NCI-H1436 (cell line): Measurements from ENCODE around the gene SAMD8.
"Not testable (repeated sequence)": the region's sequence is repeated elsewhere in the genome, so short reads cannot be mapped to it uniquely, and the experiment has no call there.

ENCODE experiments used
- DNase-seq: peaks from one replicate; lab custom pipeline; 2025; lab: John Stamatoyannopoulos, UW

SAMD8 gene

DNA sequence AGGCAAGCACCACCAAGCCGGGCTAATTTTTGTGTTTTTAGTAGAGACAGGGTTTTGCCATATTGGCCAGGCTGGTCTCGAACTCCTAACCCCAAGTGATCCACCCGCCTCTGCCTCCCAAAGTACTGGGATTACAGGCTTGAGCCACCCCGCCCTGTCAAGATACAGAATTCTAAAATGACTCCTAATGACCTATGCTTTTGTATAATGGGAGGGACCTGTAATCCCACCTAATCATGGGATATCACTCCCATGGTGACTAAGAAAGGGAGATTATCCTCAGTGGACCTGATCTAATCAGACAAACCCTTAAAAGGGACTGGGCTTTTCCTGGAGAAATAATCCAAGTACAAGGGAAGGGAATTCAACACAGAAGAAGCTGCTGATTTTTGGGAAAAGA is 28.8 kb downstream of the SAMD8 start:
- DNase-seq = no peak

DNA sequence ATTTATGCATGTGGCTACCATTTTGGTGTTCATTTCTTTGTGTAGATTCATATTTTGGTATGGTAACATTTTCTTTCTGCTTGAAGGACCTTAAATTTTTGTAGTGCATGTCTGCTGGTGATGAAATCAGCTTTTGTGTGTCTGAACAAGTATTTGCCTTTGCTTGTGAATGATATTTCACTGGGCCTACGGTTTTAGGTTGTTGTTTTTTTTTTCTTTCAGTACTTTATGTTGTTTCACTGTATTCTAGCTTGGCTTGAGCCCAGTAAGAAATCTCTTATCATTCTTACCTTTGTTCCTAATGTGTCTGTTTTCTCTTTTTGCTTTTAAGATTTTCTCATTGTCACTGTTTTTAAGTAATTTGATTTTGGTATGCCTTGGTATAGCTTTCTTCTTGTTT is 31.9 kb downstream of the SAMD8 start:
- DNase-seq = no peak

DNA sequence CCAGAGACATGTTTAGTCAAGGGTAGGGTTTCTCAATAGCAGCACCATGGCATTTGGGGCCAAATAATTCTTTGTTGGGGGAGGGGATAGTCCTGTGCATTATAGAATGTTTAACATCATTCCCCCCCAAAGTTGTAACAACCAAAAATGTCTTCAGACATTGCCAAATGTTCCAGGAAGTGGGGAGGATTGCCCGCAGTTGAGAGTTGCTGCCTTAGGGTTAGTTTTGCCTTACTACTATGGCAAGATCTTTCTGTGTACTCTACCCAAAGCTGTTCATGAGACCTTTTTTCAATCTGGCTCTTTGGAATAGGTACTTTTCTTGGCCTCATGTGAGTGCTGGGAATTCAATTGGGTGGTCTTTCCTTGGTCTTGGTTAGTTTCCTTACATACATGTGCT is 34.1 kb downstream of the SAMD8 start:
- DNase-seq = no peak

DNA sequence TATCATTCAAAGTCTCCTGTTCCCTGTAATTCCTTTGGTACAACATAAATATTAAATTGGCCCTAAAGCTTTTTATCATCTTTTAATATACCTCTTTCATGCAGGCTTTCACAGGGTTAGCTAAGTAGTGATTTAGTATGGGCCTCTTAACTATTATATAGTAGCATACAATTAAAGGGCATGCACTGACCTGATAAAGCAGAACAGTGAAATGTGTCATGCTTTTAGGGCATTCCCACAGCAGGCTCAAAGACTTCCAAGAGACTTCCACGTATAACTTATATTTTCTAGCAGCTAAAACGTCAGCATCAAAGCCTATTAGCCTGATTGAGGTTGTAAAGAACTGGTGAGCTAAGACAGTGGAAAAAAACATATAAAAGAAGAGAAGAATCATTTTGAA is 35.3 kb downstream of the SAMD8 start:
- no peak for DNase-seq

DNA sequence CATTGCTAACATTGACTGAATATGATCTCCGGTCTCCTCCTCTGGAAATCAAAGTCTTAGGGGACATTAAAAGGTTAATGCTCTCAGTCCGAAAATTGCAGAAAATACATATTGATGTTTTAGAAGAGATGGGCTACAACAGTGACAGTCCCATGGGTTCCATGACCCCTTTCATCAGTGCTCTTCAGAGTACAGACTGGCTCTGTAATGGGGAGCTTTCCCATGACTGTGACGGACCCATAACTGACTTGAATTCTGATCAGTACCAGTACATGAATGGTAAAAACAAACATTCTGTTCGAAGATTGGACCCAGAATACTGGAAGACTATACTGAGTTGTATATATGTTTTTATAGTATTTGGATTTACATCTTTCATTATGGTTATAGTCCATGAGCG is 39.2 kb downstream of the SAMD8 start:
- DNase-seq = no peak

DNA sequence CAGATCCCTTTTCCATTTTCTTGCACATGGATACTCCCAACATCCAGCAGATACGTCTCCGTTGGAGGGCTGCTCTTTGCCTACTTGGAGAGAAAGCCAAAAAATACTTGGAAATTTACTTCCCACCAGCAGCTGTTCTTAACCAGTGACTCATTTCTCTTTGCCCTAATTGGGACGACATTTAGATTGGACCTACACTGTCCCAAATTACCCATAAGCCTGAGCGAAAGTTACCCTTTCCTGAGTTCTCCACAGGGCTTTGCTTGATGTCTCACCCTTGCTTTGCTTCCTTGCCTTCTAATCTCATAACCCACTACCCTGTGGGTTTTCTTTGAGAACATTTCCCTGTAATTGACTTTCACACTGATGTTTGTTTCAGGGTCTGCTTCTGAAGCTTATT is 48.1 kb downstream of the SAMD8 start:
- no peak for DNase-seq

DNA sequence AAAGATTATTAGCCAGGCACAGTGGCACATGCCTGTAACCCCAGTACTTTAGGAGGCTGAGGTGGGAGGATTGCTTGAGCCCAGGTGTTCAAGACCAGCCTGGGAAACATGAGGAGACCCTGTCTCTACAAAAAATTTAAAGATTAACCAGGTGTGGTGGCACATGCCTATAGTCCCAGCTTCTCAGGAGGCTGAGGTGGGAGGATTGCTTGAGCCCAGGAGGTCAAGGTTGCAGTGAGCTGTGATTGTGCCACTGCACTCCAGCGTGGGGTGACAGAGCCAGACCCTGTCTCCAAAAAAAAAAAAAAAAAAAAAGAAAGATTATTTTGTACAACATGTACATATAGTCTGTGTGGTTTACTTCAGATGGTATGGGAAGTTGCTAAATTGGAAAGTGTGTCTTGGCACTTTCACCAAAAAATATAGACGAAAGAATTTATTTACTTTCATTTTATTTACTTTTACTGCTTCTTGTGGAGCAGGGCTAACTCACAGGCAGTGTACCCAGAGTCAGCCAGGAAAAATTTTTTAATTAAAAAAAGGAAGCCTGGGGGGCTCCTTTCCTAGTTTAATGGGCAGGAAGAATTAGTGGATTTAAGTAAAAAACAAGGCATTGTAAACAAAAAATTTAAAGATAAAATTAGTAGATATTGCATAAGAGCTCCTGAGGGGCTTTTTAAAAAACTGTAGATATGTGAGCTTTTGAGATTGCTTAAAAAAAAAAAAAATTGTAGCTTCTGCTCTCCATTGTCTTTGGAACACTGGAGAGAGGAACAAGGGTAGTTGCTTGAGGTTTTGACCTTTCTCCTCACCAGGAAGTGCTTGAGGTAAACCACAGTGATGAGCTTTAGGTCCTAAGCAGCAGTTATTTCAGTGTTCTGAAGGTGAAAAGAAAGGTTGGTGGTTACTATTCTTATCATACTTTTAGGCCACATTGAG is 54.5 kb downstream of the SAMD8 start:
- no peak for DNase-seq

DNA sequence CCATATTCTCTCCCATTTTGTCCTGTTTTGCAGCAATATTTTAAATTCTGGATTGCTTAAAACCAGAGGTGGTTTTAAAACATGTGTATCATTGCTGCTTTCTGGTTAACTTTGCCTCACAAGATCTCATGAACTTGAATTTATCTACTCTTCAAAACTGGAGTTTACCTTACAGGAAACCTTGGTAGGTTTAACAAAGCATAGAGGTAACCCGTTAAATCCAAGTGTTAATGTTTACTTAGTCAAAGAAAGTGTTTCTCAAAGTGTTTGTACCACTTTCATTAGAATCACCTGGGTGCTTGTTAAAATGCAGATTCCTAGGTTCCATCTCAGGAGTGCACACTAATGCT is 55.1 kb downstream of the SAMD8 start:
- no peak for DNase-seq

DNA sequence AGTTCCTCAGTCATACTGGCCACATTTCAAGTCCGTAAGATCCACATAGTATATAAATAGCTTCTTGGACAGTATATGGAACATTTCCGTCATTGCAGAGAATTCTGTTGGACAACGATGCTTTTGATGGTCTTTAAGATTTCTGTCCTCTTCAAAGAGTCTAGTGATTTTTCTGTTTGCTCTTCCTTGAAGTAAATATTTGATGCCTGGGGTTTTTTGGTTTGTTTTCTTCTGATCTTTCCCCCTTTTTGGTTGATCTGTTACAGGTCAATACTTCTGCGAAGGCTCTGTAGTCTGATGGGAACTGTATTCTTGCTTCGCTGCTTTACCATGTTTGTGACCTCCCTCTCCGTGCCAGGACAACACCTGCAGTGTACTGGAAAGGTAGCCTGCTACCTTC is 56.8 kb downstream of the SAMD8 start:
- DNase-seq = no peak

DNA sequence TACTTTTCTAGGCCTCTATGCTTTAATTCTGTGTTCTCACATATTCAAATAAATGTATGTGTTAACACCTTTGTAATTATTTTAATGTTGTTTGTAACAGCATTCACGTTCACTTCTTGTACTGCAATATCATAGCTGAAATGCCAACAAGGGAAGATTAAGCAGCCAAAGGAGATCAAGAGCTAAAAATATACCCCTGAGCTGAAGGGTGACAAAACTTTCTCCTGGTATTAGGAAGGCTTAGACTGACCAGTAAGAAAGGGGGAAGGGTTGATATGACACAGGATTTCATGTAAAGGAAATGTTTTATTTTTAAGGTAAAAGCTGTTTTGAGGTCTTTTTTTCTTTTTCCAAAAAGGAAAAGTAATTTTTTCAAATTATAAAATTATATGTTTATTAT is 58.8 kb downstream of the SAMD8 start:
- DNase-seq = no peak

DNA sequence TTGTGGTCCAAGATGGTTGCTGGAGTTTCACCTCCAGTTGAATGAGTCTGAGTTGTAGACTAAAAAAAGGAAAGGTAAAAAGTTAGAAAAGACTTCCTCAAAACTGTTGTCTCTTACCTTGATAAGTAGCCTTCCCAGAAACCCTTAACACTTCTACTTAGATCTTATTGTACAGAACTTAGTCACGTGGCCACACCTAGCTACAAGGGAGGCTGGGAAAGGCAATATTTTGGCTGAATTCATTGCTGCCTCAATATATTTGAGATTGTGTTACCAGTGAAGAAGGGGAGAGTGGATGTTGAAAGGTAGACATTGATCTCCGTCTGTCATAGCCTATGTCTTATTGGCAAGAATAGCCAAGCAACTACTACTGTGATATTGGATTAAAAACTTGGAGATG is 63.6 kb downstream of the SAMD8 start:
- DNase-seq = no peak

DNA sequence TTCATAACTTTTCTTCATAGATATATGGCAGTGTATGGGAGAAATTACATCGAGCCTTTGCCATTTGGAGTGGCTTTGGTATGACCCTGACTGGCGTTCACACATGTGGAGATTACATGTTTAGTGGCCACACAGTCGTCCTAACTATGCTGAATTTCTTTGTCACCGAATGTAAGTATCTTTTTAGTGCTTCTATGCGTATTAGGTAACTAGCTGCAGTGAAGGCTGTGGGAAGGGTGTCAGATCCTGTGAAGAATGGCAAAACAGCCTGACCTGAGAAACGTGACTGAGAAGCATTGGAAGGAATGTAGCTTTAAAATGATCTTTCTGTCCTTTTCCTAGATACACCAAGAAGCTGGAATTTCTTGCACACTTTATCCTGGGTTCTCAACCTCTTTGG is 64.6 kb downstream of the SAMD8 start:
- no peak for DNase-seq

DNA sequence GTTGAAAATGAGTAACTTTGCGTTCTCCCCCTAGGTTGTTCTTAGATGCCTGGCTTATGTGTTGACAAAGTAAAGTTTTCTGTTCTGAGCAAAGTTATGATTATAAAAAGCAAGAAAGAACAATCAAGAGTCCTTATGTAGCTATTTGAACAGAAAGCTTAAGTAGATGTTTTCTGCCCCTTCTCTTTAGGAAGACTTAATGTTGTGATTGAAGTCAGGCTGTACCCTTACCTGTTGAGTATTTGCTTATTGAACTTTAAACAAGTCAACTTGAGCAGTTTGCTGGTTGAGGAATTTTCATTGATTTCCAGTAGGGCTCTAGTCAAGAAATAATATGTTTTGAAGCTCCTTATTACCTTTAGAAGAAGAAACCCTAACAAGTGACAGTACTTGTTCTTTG is 65.3 kb downstream of the SAMD8 start:
- no peak for DNase-seq

DNA sequence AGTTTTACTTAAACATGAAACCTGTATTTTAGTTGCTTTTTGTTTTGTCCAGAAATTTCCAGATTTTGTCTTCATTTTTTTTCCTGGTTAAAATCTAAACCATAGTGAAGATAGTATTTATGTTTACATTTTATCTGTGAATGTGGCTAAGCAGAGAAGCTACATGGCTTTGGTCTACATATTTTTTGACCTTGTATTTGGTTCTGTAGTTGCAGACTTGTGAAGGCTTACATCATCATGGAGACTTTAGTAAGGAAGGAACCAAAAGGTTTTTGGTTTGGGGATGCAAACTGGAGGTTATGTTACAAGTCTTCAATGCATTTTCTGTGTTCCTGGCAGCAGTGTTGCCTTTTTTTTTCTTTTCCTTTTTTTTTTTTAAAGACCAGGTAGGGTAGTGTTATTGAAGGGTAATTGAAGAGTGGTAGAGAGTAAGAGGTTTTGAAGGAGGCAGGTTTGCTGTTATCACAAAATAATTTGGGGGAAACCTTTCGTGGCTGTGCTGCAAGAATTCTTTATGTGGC is 68.3 kb downstream of the SAMD8 start:
- DNase-seq = no peak

DNA sequence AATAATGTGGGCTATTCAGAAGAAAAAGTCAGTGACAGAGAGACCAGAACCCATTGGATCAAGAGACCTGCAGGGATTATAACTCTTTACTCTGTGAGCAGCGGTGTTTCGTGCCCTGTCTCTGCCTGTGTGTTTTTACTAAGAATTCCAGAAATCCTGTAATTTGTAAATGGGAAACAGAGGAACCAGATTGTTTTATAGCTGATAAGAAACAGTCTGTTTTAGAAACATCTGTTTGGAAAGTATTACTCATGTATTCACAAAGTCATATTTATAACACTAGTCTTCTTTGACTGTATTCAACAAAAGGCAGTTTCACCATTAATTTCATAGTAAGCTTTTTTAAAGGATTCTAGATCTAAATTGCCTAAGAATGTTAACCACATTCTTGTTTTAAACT is 69.1 kb downstream of the SAMD8 start:
- DNase-seq = no peak

DNA sequence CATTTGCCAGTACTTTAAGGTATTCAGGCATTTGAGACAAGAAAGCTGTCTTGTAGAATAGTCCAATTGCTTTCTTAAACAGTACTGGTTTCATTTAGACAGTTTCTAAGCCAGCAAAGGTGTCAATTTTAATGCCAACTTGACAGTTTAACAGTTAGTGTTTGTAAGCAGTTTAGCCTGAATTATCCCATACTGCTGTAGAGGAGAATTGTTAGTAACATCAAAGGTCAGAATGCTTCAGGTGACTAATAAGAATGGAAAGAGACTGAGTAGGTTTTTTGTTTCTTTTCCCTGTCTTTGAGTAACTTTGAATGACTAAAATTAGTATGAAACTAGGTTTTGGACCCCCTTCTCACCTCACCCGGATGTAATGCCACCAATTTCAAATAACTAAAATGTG is 69.6 kb downstream of the SAMD8 start:
- DNase-seq = no peak

DNA sequence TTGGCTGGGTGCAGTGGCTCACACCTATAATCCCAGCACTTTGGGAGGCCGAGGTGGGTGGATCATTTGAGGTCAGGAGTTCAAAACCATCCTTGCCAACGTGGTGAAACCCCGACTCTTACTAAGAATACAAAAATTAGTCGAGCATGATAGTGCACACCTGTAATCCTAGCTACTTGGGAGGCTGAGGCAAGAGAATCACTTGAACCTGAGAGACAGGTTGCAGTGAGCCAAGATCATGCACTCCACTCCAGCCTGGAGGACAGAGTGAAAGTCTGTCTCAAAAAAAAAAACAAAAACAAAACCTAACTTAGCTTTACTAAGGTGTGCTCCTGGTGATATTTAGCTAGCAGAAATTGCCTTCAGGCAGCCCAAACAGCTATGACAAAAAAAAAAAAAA is 74.9 kb downstream of the SAMD8 start:
- no peak for DNase-seq

DNA sequence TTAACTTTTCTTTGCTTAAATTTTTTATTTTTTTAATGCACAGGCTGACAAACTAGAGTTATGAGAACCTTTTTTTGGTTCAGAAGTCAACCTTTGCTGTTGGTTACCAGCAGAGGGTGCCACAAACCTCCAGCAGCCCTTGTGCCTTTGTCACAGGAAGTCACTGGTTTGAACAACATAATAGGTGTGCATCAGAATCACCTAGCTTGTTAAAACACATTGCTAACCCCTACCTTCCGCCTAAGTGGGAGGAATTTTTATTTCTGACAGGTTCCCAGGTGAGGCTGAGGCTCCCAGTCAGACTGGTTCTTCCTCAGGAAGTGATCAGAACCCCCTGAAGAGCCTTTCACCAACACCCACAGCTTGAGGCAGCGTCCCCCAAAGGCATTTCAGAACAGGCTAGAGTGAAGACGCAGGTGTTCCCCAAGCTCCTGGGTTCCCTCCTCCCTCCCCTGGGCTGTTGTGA is 76.5 kb downstream of the SAMD8 start:
- peak; percentile 60 for DNase-seq

DNA sequence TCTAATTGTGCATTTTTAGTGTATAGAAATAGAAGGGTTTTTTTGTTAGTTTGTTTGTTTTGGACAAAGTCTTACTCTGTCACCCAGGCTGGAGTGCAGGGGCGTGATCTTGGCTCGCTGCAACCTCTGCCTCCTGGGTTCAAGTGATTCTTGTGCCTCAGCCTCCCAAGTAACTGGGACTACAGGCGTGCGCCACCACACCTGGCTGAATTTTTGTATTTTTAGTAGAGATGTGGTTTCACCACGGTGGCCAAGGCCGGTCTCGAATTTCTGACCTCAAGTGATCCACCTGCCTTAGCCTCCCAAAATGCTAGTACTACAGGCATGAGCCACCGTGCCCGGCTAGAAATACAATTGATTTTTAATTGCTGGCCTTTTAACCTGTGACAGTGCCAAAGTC is 77.1 kb downstream of the SAMD8 start:
- not testable (repeated sequence) for DNase-seq

DNA sequence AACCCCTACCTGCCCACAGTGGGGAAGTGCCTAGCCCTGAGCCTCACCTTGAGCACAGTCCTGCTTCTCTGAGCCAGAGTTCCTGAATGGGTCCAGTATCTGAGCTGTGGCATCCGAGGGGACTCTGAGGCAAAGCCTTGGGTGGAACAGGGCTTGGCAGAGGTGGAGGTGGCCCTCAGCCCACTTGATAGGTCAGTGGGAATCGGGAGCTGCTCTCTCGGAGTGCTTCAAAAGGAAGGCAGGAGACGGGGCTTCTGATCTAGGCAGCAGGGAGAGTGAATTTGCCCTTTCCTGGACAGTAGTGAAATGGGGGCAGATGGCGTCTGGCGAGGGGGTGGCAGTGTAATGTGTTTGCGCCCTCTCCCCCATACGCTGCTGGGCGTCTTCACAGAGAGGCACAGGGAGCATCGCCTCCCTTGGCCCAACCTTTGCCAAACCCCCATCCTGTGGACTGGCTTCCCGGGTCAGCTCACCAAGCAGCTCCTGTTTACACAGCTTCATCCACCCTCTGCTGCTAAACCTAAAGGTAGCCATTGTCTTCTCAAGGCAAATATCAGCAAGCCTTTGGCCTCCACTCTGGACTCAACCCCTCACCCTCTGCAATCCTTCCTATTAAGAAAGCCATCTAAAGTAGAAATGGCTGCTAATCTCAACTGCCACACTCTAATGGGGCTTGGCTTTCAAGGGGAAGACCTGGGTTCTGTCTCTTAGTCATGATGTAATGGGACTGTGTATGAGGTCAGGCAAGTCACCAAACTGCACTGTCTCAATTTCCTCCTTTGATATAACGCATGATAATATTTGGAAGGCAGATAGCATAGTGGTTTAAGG is 78.0 kb downstream of the SAMD8 start:
- no peak for DNase-seq

DNA sequence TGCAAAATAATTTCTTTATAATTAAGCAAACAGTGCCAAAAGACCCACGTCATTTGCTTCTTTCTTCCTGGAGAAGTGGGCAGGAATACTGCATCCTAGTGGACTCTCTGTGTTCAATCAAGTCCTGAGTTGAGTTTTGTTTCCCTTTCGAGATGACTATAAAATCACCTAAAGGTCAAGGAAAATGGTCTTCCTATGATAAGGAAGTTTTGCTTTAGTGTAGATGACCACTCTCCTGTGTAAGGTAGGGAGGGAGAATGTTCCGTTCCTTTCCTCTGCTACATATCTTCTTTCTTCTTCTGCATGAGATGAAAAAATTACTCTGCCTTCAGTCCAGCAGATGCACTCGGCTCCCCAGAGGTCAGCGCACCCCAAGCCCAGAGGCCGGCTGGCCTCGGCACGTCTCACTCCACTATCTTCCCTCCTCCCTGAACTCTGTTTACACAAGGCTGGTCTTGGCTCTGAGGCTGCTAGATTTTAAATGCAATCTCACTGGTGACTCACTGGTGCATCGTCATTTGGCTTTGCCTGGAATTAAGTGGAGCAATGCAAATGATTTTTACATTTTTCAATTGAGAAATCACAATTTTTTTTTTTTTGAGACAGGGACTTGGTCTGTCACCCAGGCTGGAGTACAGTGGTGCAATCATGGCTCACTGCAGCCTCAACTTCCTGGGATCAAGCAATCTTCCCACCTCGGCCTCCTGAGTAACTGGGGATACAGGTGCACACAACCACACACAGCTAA is 80.5 kb downstream of the SAMD8 start:
- DNase-seq = no peak

DNA sequence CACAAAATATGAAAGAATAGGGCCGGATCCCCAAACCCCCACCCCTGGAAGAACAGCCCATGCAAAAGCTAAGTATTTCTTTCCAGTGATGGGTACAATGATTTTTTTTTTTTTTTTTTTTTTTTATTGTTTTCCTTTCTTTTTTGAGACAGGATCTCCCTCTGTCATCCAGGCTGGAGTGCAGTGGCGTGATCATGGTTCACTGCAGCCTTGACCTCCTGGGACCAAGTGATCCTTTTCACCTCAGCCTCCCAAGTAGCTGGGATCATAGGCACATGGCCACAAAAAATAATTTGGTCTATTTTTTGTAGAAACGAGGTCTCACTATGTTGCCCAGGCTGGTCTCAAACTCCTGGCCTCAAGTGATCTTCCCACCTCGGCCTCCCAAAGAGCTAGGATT is 83.2 kb downstream of the SAMD8 start:
- DNase-seq = not testable (repeated sequence)
